Ishikawa (cell line): Measurements from ENCODE around the gene TIAM1.

Source experiments
- FOXM1 ChIP-seq: IDR thresholded peaks from 2 replicates; pipeline ENCODE4 v1.6.1; 2012; ENCODE audit warnings: low read depth, borderline replicate concordance
- TAF1 ChIP-seq: IDR thresholded peaks from 2 replicates; pipeline ENCODE4 v1.6.1; 2012; ENCODE audit warnings: low read depth, mild to moderate bottlenecking
- YY1 ChIP-seq: IDR thresholded peaks from 2 replicates; pipeline ENCODE4 v1.6.1; 2012; ENCODE audit warnings: low read depth

DNA sequence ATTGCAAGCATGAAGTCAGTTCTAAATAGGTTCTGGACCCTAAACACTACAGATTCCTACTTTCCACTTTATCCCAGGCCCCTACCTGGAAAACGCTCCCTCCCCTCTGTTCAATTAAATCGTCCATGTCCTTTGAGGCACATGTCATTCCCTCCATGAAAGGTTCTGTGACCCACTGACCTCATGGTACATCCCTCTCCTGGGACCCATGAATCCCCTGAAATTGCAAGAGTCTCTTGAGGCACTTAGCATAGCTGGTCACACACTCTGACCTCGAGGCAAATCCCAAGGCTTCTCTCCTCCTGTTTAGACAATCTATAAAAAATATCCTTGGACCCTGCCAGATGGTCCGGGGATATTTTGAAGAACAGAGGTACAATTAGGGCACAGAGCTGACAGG is 271.5 kb downstream of the TIAM1 start:
- TF ChIP-seq YY1: no peak
- no peak for TF ChIP-seq TAF1
- TF ChIP-seq FOXM1: no peak
